ENCODE results near the gene PGAM2. TPM values are rescaled to one million over a fixed set of nuclear protein-coding genes. Genes with fewer than 3 reads are reported as not detected.

The PGAM2 gene
- total RNA-seq, 4 donors from 2014 or later = not detected

DNA sequence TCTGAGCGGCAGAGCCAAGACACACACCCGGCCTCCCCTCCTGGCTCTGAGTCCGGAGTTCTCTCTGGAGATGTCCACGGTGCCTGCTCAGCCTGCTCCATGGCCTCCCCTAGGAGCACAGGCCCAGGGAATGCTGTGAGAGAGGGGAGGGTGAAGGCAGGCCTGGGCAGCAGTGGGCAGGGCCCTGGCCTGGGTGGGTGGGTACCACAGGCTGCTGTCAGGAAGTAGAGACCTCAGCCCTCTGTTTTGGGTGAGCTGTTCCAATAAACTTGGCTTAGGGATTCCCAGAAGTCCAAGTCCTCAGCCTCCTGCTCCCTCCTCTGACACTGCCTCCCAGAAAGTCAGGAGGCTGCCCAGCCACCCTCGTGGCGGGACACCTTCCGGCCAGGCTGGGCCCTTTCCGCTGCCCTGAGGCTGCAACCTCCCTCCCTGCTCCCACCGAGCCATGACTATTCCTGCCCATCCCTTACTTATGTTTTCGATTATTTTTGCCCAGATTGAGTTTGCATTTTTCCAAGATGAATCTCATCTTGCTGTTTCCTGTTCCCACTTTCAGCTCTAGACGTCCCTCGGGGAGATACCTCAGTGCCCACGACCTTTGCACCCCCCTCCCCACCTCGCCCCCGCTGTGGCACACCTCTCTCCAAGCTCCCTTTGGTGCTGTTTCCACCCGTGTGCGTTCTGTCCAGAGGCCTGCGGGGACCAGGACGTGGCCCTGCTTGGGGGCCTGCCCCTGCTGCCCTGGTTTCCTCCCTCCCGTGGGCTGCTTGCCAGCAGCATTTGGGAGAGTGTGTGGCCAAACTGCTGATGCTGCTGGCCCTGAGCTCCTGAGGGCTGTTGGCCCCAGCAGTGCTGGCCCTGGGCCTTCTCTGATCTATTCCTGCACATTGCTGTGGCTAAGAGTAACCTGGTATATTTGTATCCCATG, 22.8 kb upstream of the PGAM2 start:
- DNase-seq (ENCODE audit: low spot score) (no peak), ATAC-seq (ENCODE audit: low FRiP score) (peak; percentile 49)
- no peak for TF ChIP-seq CTCF (IDR thresholded peaks at IDR 0.05)

DNA sequence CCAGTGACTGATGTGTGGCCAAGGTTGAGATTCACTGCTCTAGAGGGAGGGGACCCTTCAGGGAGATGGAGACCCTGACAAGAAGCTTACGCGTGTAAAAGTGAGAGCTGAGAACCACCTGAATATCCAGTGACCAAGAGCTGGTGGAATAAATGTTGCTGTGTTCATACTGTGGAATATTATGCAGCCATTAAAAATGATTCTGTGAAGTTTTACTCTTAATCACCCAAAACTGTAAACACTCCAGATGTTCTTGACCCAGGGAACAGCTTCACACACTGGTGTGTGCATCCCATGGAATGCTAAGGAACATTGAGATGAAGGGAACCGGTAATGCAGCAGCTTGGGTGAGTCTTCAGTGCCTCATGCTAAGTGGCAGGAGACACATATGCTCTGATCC, 21.3 kb upstream of the PGAM2 start:
- ATAC-seq (ENCODE audit: low FRiP score) = no peak
- DNase-seq (ENCODE audit: low spot score) = no peak
- no peak for TF ChIP-seq CTCF (IDR thresholded peaks at IDR 0.05)

- no peak for ATAC-seq (ENCODE audit: low FRiP score)
- no peak for DNase-seq (ENCODE audit: low spot score)
- TF ChIP-seq CTCF (IDR thresholded peaks at IDR 0.05) = no peak
These were observed 20.2 kb upstream of the PGAM2 start for GRCh38 chr7:44085546-44085945.

DNA sequence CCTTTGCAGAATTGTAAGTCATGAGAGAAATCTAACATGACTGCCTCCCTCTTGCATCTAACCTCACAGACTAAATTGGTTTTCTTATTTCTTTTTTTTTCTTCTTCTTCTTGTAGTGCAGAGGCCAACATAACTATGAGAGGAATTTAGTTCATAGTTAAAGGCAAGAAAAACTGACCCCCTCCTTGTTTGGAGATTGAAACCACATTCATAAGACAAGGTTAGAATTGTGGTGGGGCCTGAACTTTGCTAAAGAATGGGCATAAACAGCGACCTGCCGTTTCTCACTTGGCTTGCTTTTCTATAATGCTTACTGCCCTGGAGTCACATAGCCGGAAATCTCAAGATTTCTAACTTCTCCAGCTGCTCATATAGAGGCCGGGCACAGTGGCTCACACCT, 19.3 kb upstream of the PGAM2 start:
- DNase-seq (ENCODE audit: low spot score) = no peak
- no peak for ATAC-seq (ENCODE audit: low FRiP score)
- no peak for TF ChIP-seq CTCF (IDR thresholded peaks at IDR 0.05)

DNA sequence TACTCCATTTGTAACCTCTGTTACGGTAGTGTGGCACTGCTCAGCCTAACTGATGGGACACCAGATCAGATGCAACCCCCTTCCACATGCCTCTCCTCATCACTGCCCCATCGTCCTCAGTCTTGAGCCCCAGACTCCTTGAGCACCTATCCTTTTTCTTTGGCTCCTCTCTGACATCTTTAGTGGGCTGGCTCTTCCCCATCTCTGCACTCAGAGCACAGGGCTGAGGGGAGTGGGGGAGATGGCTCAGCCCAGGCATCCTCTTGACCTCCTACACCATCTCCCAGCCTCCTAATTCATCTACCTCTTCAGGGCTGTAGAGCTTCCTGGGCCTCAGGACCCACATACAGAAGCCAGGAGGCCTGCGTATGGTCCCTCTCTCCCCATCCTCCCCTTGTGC, 18.4 kb upstream of the PGAM2 start:
- TF ChIP-seq CTCF (IDR thresholded peaks at IDR 0.05) = no peak
- DNase-seq (ENCODE audit: low spot score) = no peak
- no peak for ATAC-seq (ENCODE audit: low FRiP score)

DNA sequence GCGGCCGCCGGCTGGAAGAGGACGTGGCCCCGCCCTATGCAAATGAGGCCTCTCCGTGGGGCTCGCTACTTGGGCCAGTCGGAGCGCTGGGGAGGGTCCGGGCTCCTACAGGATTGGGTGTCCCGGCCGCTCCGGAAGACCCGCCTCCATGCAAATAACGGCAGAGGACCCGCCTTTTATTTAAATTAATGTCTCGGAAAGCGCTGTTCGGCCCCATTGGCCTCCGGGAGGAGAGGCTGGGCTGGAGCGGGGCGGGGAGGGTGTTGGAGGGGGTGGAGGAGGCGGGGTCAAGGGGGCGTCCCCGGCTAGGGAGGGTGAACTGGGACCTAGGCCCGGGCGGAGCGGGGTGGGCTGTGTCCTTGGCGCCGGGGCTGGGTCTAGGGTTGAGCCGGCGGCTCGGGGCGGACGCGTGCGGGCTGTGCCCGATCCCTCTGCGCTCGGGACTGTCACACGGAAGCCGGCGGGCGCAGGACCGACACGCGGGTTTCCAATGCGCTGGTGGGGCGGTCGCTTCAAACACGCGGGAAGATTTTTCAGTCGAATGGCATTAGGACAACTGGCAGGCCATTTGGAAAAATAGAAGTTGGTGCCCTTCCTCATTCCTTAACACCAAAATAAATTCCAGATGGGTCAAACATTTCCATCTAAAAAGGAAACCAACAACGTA, 17.3 kb upstream of the PGAM2 start:
- TF ChIP-seq CTCF (IDR thresholded peaks at IDR 0.05) = no peak
- peak; percentile 83 for DNase-seq (ENCODE audit: low spot score)
- peak; percentile 98 for ATAC-seq (ENCODE audit: low FRiP score)

All from omental fat pad (tissue), 4 donors.